PC-9 (cell line): ENCODE results near the gene KIF21A. TPM values are rescaled to one million over a fixed set of nuclear protein-coding genes. Genes with fewer than 3 reads are reported as not detected.

Source experiments
- BruUV-seq: library from RNA; stranded (reverse); fragments of 400-500 nt; replicated peaks from 2 replicates; lab custom pipeline; 2021; lab: Mats Ljungman, UMichigan
- CTCF ChIA-PET: fragments of 300-600 bp; sonication (Branson Sonifier 250); formaldehyde crosslinking; loops from one replicate; lab custom pipeline; 2022; ENCODE audit warnings: antibody characterized with exemption; lab: Charles Lee
- POLR2A ChIA-PET: fragments of 300-600 bp; sonication (Branson Sonifier 250); formaldehyde crosslinking; loops from one replicate; lab custom pipeline; 2022; ENCODE audit warnings: antibody characterized with exemption; ENCODE audit not compliant: unreplicated experiment; lab: Charles Lee
- DNase-seq, 2 experiments: peaks; one replicate each; pipeline versions ENCODE4 v3.0.0 to v3.0.0-alpha.2; 2015 to 2022; ENCODE audit warnings: mixed read lengths in 1 of 2
- H2AFZ ChIP-seq: fragments of 200-600 bp; sonication (generic); 2 replicates; pipeline ENCODE4 v1.8.1; 2017; ENCODE audit warnings: antibody characterized with exemption
- H3F3A ChIP-seq: fragments of 200-600 bp; sonication (generic); 2 replicates; pipeline ENCODE4 v1.8.1; 2017; ENCODE audit warnings: antibody characterized with exemption, mild to moderate bottlenecking, low read depth; ENCODE audit not compliant: insufficient read depth
- H3K27ac ChIP-seq: fragments of 200-600 bp; sonication (generic); 2 replicates; pipeline ENCODE4 v1.6.1; 2016; ENCODE audit warnings: mixed run types
- H3K27me3 ChIP-seq: fragments of 200-600 bp; sonication (generic); 2 replicates; pipeline ENCODE4 v1.6.1; 2016; ENCODE audit warnings: low read depth, mixed run types; ENCODE audit not compliant: insufficient read depth
- H3K36me3 ChIP-seq: fragments of 200-600 bp; sonication (generic); 2 replicates; pipeline ENCODE4 v1.6.1; 2016; ENCODE audit warnings: low read depth, mixed run types
- H3K4me1 ChIP-seq: fragments of 200-600 bp; sonication (generic); replicated peaks from 2 replicates; pipeline ENCODE4 v1.6.1; 2016; ENCODE audit warnings: mixed run types; ENCODE audit not compliant: insufficient read depth
- H3K4me2 ChIP-seq: fragments of 200-600 bp; sonication (generic); 2 replicates; pipeline ENCODE4 v1.6.1; 2017; ENCODE audit warnings: mixed run types
- H3K4me3 ChIP-seq: fragments of 200-600 bp; sonication (generic); 2 replicates; pipeline ENCODE4 v1.6.1; 2016; ENCODE audit warnings: mixed run types
- H3K79me2 ChIP-seq: fragments of 200-600 bp; sonication (generic); 2 replicates; pipeline ENCODE4 v1.6.1; 2017; ENCODE audit warnings: low read depth, mixed run types
- H3K9me2 ChIP-seq: fragments of 200-600 bp; sonication (generic); 2 replicates; pipeline ENCODE4 v1.8.1; 2017; ENCODE audit warnings: mild to moderate bottlenecking; ENCODE audit not compliant: insufficient read depth
- H3K9me3 ChIP-seq: fragments of 200-600 bp; sonication (generic); 2 replicates; pipeline ENCODE4 v1.8.1; 2016; ENCODE audit warnings: low read depth; ENCODE audit not compliant: insufficient read depth
- H4K20me1 ChIP-seq: fragments of 200-600 bp; sonication (generic); 2 replicates; pipeline ENCODE4 v1.8.1; 2017; ENCODE audit not compliant: insufficient read depth
- EZH2 ChIP-seq: fragments of 200-600 bp; sonication (generic); IDR thresholded peaks from 2 replicates; pipeline ENCODE4 v1.8.0; 2017; ENCODE audit warnings: antibody characterized with exemption, low read depth
- intact Hi-C: fragments of 100-400 bp; cut with micrococcal nuclease; formaldehyde crosslinking; loops from one replicate; pipeline ENCODE4 v1.10.0; 2022; ENCODE audit not compliant: unreplicated experiment
- total RNA-seq: library from RNA; stranded (reverse); gene quantifications from 2 replicates; pipeline ENCODE4 v1.2.3, GENCODE V29; 2021
- TF ChIP-seq, protein P1 (sequence below): fragments of 200-600 bp; sonication (generic); conservative IDR thresholded peaks from 2 replicates; pipeline ENCODE4 v1.6.1; 2017; ENCODE audit warnings: mixed run types, antibody characterized with exemption, mild to moderate bottlenecking, moderate library complexity

KIF21A gene
- total RNA-seq, 1 experiment from 2014 or later, result 13.6 TPM

DNA sequence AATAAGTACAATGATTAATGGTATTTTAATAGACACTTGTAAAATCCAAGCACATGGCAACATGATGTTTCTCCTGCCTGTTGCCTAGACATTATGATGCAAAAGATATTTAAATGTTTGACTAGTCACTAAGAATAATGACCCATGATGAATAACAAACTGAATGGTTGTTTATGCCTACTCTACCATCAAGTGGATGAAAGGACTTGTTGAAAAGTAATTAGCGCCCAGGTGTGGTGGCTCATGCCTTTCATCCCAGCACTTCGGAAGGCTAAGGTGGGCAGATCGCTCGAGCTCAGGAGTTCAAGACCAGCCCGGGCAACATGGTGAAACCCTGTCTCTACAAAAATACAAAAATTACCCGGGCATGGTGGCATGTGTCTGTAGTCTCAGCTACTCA, 30.7 kb downstream of the KIF21A start:
- Histone ChIP-seq H3K27ac (no peak overlapping the region), H4K20me1 (no peaks in the 10 kb centered on the region), H3K4me1 (no peaks in the 10 kb centered on the region), H3K36me3 (no peaks in the 10 kb centered on the region), H3K9me2 (no peaks in the 10 kb centered on the region), H3F3A (no peaks in the 10 kb centered on the region), H3K9me3 (no peaks in the 10 kb centered on the region), H3K4me2 (no peak overlapping the region), H3K4me3 (no peak overlapping the region), H2AFZ (no peak overlapping the region), H3K27me3 (no peaks in the 10 kb centered on the region), H3K79me2 (no peaks in the 10 kb centered on the region)
- ChIA-PET CTCF (no interaction called here), POLR2A (no interaction called here)
- intact Hi-C loops, result no loop called here
- no TSS peak for BruUV-seq
- TF ChIP-seq, protein P1, sequence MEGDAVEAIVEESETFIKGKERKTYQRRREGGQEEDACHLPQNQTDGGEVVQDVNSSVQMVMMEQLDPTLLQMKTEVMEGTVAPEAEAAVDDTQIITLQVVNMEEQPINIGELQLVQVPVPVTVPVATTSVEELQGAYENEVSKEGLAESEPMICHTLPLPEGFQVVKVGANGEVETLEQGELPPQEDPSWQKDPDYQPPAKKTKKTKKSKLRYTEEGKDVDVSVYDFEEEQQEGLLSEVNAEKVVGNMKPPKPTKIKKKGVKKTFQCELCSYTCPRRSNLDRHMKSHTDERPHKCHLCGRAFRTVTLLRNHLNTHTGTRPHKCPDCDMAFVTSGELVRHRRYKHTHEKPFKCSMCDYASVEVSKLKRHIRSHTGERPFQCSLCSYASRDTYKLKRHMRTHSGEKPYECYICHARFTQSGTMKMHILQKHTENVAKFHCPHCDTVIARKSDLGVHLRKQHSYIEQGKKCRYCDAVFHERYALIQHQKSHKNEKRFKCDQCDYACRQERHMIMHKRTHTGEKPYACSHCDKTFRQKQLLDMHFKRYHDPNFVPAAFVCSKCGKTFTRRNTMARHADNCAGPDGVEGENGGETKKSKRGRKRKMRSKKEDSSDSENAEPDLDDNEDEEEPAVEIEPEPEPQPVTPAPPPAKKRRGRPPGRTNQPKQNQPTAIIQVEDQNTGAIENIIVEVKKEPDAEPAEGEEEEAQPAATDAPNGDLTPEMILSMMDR, result no peak
- no peak for TF ChIP-seq EZH2
- DNase-seq, result no peak

DNA sequence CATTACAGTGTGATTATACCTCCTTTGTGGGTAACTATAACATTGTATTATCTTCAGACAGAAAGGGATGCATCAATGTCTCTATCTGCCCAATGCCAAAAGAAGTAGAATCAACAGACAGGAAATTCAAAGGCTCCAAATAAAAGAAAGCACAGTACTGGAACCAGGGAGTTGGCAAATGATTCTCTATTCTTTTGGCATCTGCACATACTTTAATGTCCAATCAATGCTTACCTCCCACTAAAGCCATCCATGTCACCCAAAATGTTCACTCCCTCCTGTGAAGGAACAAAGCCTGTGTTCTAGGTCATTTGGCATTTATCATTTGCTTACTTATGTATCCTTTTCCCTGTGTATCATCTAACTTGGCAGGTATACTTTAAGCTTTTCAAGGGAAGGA, 36.7 kb downstream of the KIF21A start:
- CTCF ChIA-PET, result no interaction called here

DNA sequence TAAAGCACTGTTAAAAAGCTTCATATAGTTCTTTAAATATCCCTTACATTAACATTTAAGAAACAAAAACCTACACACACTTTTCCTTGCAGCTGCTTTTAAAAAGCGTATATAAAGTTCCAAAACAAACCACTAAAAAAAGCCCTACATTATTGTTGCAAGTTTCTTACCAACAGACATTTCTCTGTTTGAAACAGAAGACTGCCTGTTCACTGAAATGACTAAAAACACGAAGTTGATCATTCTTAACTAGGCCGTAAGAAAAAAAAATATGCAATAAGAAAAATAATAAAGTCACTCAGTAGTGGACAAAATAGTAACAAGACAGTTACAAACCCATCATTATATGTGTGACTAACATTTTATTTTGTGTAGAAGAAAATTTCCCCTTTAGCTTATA, 37.3 kb downstream of the KIF21A start:
- no TSS peak for BruUV-seq
- H3K4me1 ChIP-seq, result no peaks in the 10 kb centered on the region
- H2AFZ ChIP-seq, result no peak overlapping the region
- no peak overlapping the region for H3K4me3 ChIP-seq
- no peaks in the 10 kb centered on the region for H3K27me3 ChIP-seq
- DNase-seq, result no peak
- no peaks in the 10 kb centered on the region; the same call in 1 of the 2 replicates for H3F3A ChIP-seq
- intact Hi-C loops, result no loop called here
- H3K4me2 ChIP-seq, result no peak overlapping the region
- no peaks in the 10 kb centered on the region for H3K36me3 ChIP-seq
- no peaks in the 10 kb centered on the region for H3K9me2 ChIP-seq
- ChIA-PET CTCF (no interaction called here), POLR2A (no interaction called here)
- H3K79me2 ChIP-seq, result no peaks in the 10 kb centered on the region; the same call in 1 of the 2 replicates
- no peaks in the 10 kb centered on the region for H3K9me3 ChIP-seq
- no peak overlapping the region for H3K27ac ChIP-seq
- TF ChIP-seq EZH2, result no peak
- TF ChIP-seq, protein P1, result no peak
- no peaks in the 10 kb centered on the region for H4K20me1 ChIP-seq

More for the DNA sequence above, 36.7 kb downstream of the KIF21A start:
- H3K79me2 ChIP-seq, result no peaks in the 10 kb centered on the region; the same call in 1 of the 2 replicates
- no peaks in the 10 kb centered on the region; the same call in 1 of the 2 replicates for H3F3A ChIP-seq
- H3K27ac ChIP-seq, result no peak overlapping the region
- no peak overlapping the region for H3K4me2 ChIP-seq
- POLR2A ChIA-PET, result no interaction called here
- DNase-seq, result no peak
- TF ChIP-seq, protein P1, result no peak
- TF ChIP-seq EZH2, result no peak
- no peaks in the 10 kb centered on the region for H3K9me3 ChIP-seq
- H2AFZ ChIP-seq, result no peak overlapping the region
- no peaks in the 10 kb centered on the region for H3K36me3 ChIP-seq
- BruUV-seq, result no TSS peak
- H3K4me1 ChIP-seq, result no peaks in the 10 kb centered on the region
- intact Hi-C loops, result no loop called here
- no peaks in the 10 kb centered on the region for H4K20me1 ChIP-seq
- no peaks in the 10 kb centered on the region for H3K9me2 ChIP-seq
- no peaks in the 10 kb centered on the region for H3K27me3 ChIP-seq
- no peak overlapping the region for H3K4me3 ChIP-seq
